GM12878 (cell line): ENCODE measurements around the gene SHOC2. TPM values are rescaled to one million over a fixed set of nuclear protein-coding genes. Genes with fewer than 3 reads are reported as not detected.

Source experiments
- BHLHE40 ChIP-seq, 2 experiments: fragments of 450-650 bp in 1 of 2; IDR thresholded peaks; 2 replicates each; pipeline ENCODE4 v1.6.1; 2011 to 2017; ENCODE audit warnings: low read depth in 2 of 2, borderline replicate concordance in 1 of 2, improper control_type of control experiment in 1 of 2, low read length in 1 of 2, mild to moderate bottlenecking in 1 of 2
- CBX5 ChIP-seq: sonication (generic); IDR thresholded peaks from 2 replicates; pipeline ENCODE4 v1.6.1; 2016; ENCODE audit warnings: low read depth, moderate library complexity, mild to moderate bottlenecking, inconsistent platforms
- EGR1 ChIP-seq, 2 experiments: IDR thresholded peaks; 1 replicate in 1 of 2; 2 replicates in 1 of 2; pipeline ENCODE4 v1.6.1; 2011 to 2012; ENCODE audit warnings: low read depth in 2 of 2, low read length in 2 of 2, borderline replicate concordance in 1 of 2, mild to moderate bottlenecking in 1 of 2, moderate library complexity in 1 of 2
- IKZF1 ChIP-seq: fragments of 450-650 bp; conservative IDR thresholded peaks from 2 replicates; pipeline ENCODE4 v1.6.1; 2017; ENCODE audit warnings: antibody characterized with exemption, mild to moderate bottlenecking
- JUNB ChIP-seq: IDR thresholded peaks from 2 replicates; pipeline ENCODE4 v1.6.1; 2016; ENCODE audit warnings: antibody characterized with exemption, mild to moderate bottlenecking
- NBN ChIP-seq: fragments of 450-650 bp; IDR thresholded peaks from 2 replicates; pipeline ENCODE4 v1.6.1; 2016
- NFYB ChIP-seq: IDR thresholded peaks from 2 replicates; pipeline ENCODE4 v1.6.1; 2011; ENCODE audit warnings: low read depth, mild to moderate bottlenecking, low read length, improper control_type of control experiment, moderate library complexity; ENCODE audit not compliant: insufficient read depth
- RAD21 ChIP-seq: IDR thresholded peaks from 2 replicates; pipeline ENCODE4 v1.6.1; 2011; ENCODE audit warnings: mild to moderate bottlenecking, low read depth, low read length, moderate library complexity; ENCODE audit not compliant: insufficient read depth
- RAD51 ChIP-seq: fragments of 450-650 bp; IDR thresholded peaks from 2 replicates; pipeline ENCODE4 v1.6.1; 2016; ENCODE audit warnings: moderate library complexity, mild to moderate bottlenecking, inconsistent platforms
- RB1 ChIP-seq: fragments of 450-650 bp; formaldehyde crosslinking; IDR thresholded peaks from 2 replicates; pipeline ENCODE4 v1.6.1; 2017; ENCODE audit warnings: mild to moderate bottlenecking, borderline replicate concordance
- RCOR1 ChIP-seq: conservative IDR thresholded peaks from 2 replicates; pipeline ENCODE4 v1.6.1; 2012; ENCODE audit warnings: low read depth, low read length, improper control_type of control experiment
- SP1 ChIP-seq: IDR thresholded peaks from one replicate; pipeline ENCODE4 v1.6.1; 2011; ENCODE audit warnings: low read depth, low read length
- SPI1 ChIP-seq: IDR thresholded peaks from 2 replicates; pipeline ENCODE4 v1.6.1; 2011; ENCODE audit warnings: low read depth, mild to moderate bottlenecking, low read length, moderate library complexity, borderline replicate concordance; ENCODE audit not compliant: insufficient read depth
- SREBF1 ChIP-seq: IDR thresholded peaks from 2 replicates; pipeline ENCODE4 v1.6.1; 2012; ENCODE audit warnings: mild to moderate bottlenecking, low read length
- ZNF274 ChIP-seq: IDR thresholded peaks from one replicate; pipeline ENCODE4 v1.8.0; 2011; ENCODE audit not compliant: insufficient read length, insufficient read depth
- ZNF622 ChIP-seq: fragments of 450-650 bp; IDR thresholded peaks from 2 replicates; pipeline ENCODE4 v1.6.1; 2017; ENCODE audit warnings: mild to moderate bottlenecking, inconsistent platforms
- polyA plus RNA-seq, 11 experiments: library from polyadenylated mRNA; depleted of rRNA in 4 of 11; unstranded in 6 of 11; stranded (reverse) in 5 of 11; fragments of >200 nt; fragmentation: Nextera tagmentation in 4 of 11; fragmentation: Illumina TruSeq in 1 of 11; extraction: Ambion mirVana in 4 of 11; extraction: Trizol in 1 of 11; gene quantifications; 1 replicate in 1 of 11; 2 replicates in 10 of 11; pipeline versions ENCODE4 v1.2.1 to v1.2.3, GENCODE V29; 2011 to 2016; ENCODE audit warnings: inconsistent platforms in 2 of 11, missing spikeins in 2 of 11, low read depth in 1 of 11
- total RNA-seq, 4 experiments: library from RNA; depleted of rRNA in 3 of 4; stranded (reverse); fragments of >200 nt in 3 of 4; fragmentation: Illumina TruSeq in 1 of 4; extraction: Trizol in 1 of 4; gene quantifications; 2 replicates each; pipeline versions ENCODE4 v1.2.1 to v1.2.3, GENCODE V29; 2013 to 2021
- TF ChIP-seq, protein P1 (sequence below): fragments of 450-650 bp; formaldehyde crosslinking; IDR thresholded peaks from 2 replicates; pipeline ENCODE4 v1.5.0; 2022; ENCODE audit warnings: mild to moderate bottlenecking, missing genetic modification characterization
- TF ChIP-seq, protein P2 (sequence below): fragments of 150-350 bp; IDR thresholded peaks from 2 replicates; pipeline ENCODE4 v1.6.1; 2016; ENCODE audit warnings: low read depth, low read length
- TF ChIP-seq, protein P3 (sequence below): fragments of 450-650 bp; IDR thresholded peaks from 2 replicates; pipeline ENCODE4 v1.6.1; 2017; ENCODE audit warnings: mild to moderate bottlenecking, moderate library complexity

The SHOC2 gene
- total and polyA plus RNA-seq, 10 of the 15 experiments (the other 5 are each of a cell fraction or from before 2014, with no cell fraction given): 24.8 to 65.3 (median 42.6) TPM

DNA sequence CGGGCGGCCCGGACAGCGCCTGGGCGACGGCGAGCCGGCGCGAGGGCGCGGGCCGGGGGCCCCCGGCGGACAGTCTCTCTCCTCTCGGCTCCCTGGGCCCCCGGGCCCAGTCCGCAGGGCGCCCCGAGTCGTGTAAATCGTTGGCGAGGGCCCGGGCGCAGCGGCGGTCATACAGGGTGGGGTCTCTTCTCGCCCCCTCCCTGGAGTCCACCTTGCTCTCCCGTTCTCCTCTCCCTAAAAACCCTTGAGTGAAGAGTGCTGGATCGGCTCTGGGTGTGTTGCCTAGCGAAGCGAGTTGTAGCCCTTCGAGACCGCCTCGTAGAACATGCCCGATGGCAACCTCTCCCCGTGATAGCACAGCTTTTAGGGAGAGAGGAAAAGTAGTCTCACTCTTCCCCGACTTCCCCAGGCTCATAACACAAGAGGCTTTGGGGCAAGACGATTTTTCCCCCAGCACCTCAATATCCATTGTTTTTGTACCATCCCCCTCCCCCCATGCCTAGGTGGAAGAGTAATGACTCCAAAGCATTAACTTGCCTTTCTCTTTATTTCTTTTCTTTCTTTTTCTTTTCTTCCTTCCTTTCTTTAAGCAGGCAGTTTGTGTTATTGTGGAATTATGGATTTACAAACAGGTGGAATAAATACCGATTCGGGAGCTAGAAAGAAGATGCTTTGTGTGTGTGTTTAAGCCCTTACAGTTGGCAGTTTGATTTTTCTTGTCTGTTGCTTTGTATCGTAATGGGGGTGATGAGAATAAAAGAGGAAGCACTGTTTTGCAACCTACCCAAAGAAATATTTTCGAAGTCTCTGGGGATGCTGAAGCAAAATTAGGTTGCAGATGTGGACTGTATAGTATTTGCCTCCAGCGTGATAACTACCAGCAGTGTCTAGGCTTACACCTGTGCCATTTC lies 822 bp downstream of the SHOC2 start (continued):
- TF ChIP-seq, protein P1, sequence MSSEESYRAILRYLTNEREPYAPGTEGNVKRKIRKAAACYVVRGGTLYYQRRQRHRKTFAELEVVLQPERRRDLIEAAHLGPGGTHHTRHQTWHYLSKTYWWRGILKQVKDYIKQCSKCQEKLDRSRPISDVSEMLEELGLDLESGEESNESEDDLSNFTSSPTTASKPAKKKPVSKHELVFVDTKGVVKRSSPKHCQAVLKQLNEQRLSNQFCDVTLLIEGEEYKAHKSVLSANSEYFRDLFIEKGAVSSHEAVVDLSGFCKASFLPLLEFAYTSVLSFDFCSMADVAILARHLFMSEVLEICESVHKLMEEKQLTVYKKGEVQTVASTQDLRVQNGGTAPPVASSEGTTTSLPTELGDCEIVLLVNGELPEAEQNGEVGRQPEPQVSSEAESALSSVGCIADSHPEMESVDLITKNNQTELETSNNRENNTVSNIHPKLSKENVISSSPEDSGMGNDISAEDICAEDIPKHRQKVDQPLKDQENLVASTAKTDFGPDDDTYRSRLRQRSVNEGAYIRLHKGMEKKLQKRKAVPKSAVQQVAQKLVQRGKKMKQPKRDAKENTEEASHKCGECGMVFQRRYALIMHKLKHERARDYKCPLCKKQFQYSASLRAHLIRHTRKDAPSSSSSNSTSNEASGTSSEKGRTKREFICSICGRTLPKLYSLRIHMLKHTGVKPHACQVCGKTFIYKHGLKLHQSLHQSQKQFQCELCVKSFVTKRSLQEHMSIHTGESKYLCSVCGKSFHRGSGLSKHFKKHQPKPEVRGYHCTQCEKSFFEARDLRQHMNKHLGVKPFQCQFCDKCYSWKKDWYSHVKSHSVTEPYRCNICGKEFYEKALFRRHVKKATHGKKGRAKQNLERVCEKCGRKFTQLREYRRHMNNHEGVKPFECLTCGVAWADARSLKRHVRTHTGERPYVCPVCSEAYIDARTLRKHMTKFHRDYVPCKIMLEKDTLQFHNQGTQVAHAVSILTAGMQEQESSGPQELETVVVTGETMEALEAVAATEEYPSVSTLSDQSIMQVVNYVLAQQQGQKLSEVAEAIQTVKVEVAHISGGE (CRISPR knock-in tag): no peak
- TF ChIP-seq CBX5 (no peak), SP1 (no peak), EGR1 (IDR thresholded peaks at IDR 0.05; ENCODE audit: borderline replicate concordance in 1 of 2, low read depth in 2 of 2, low read length in 2 of 2) (no peak), RAD51 (no peak), ZNF274 (no peak), JUNB (no peak), SPI1 (peak; percentile 65; the same call in 1 of the 2 replicates), IKZF1 (no peak), NBN (peak; percentile 80; the same call in 1 of the 2 replicates), ZNF622 (no peak), NFYB (no peak), SREBF1 (no peak), RB1 (no peak), BHLHE40 (IDR thresholded peaks at IDR 0.05; ENCODE audit: borderline replicate concordance in 1 of 2, low read depth in 2 of 2, low read length in 1 of 2) (no peak), RAD21 (no peak), RCOR1 (0 out of 2 replicates have a peak, but pooled peaks have one; percentile 23)
- TF ChIP-seq, protein P2, sequence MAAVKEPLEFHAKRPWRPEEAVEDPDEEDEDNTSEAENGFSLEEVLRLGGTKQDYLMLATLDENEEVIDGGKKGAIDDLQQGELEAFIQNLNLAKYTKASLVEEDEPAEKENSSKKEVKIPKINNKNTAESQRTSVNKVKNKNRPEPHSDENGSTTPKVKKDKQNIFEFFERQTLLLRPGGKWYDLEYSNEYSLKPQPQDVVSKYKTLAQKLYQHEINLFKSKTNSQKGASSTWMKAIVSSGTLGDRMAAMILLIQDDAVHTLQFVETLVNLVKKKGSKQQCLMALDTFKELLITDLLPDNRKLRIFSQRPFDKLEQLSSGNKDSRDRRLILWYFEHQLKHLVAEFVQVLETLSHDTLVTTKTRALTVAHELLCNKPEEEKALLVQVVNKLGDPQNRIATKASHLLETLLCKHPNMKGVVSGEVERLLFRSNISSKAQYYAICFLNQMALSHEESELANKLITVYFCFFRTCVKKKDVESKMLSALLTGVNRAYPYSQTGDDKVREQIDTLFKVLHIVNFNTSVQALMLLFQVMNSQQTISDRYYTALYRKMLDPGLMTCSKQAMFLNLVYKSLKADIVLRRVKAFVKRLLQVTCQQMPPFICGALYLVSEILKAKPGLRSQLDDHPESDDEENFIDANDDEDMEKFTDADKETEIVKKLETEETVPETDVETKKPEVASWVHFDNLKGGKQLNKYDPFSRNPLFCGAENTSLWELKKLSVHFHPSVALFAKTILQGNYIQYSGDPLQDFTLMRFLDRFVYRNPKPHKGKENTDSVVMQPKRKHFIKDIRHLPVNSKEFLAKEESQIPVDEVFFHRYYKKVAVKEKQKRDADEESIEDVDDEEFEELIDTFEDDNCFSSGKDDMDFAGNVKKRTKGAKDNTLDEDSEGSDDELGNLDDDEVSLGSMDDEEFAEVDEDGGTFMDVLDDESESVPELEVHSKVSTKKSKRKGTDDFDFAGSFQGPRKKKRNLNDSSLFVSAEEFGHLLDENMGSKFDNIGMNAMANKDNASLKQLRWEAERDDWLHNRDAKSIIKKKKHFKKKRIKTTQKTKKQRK: no peak
- TF ChIP-seq, protein P3, sequence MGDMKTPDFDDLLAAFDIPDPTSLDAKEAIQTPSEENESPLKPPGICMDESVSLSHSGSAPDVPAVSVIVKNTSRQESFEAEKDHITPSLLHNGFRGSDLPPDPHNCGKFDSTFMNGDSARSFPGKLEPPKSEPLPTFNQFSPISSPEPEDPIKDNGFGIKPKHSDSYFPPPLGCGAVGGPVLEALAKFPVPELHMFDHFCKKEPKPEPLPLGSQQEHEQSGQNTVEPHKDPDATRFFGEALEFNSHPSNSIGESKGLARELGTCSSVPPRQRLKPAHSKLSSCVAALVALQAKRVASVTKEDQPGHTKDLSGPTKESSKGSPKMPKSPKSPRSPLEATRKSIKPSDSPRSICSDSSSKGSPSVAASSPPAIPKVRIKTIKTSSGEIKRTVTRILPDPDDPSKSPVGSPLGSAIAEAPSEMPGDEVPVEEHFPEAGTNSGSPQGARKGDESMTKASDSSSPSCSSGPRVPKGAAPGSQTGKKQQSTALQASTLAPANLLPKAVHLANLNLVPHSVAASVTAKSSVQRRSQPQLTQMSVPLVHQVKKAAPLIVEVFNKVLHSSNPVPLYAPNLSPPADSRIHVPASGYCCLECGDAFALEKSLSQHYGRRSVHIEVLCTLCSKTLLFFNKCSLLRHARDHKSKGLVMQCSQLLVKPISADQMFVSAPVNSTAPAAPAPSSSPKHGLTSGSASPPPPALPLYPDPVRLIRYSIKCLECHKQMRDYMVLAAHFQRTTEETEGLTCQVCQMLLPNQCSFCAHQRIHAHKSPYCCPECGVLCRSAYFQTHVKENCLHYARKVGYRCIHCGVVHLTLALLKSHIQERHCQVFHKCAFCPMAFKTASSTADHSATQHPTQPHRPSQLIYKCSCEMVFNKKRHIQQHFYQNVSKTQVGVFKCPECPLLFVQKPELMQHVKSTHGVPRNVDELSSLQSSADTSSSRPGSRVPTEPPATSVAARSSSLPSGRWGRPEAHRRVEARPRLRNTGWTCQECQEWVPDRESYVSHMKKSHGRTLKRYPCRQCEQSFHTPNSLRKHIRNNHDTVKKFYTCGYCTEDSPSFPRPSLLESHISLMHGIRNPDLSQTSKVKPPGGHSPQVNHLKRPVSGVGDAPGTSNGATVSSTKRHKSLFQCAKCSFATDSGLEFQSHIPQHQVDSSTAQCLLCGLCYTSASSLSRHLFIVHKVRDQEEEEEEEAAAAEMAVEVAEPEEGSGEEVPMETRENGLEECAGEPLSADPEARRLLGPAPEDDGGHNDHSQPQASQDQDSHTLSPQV: no peak
